A549 (cell line): ENCODE results near the gene PRAME.

ENCODE experiments used
- KDM5A ChIP-seq: fragments of 200-600 bp; sonication (generic); IDR thresholded peaks from 2 replicates; pipeline ENCODE4 v1.6.1; 2016; ENCODE audit warnings: antibody characterized with exemption, mild to moderate bottlenecking
- TF ChIP-seq, protein P1 (sequence below): IDR thresholded peaks from 2 replicates; pipeline ENCODE4 v1.6.1; 2012; ENCODE audit warnings: low read depth, borderline replicate concordance
- TF ChIP-seq, protein P2 (sequence below): fragments of >200 bp; sonication (Bioruptor Twin); formaldehyde crosslinking; IDR thresholded peaks from 3 replicates; pipeline ENCODE4 v1.5.1; 2016

DNA sequence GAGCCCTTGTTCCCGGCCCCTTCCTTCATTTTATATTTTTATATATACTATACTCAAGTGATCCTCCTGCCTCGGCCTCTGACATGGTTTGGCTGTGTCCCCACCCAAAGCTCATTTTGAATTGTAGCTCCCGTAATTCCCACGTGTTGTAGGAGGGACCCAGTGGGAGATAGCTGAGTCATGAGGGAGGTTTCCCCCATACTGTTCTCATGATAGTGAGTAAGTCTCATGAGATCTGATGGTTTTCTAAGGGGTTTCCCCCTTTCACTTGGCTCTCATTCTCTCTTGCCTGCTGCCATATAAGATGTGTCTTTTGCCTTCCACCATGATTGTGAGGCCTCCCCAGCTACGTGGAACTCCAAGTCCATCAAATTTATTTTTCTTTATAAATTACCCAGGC, 31.8 kb downstream of the PRAME start:
- TF ChIP-seq, protein P1, sequence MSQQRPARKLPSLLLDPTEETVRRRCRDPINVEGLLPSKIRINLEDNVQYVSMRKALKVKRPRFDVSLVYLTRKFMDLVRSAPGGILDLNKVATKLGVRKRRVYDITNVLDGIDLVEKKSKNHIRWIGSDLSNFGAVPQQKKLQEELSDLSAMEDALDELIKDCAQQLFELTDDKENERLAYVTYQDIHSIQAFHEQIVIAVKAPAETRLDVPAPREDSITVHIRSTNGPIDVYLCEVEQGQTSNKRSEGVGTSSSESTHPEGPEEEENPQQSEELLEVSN, result no peak
- TF ChIP-seq KDM5A, result no peak
- TF ChIP-seq, protein P2, sequence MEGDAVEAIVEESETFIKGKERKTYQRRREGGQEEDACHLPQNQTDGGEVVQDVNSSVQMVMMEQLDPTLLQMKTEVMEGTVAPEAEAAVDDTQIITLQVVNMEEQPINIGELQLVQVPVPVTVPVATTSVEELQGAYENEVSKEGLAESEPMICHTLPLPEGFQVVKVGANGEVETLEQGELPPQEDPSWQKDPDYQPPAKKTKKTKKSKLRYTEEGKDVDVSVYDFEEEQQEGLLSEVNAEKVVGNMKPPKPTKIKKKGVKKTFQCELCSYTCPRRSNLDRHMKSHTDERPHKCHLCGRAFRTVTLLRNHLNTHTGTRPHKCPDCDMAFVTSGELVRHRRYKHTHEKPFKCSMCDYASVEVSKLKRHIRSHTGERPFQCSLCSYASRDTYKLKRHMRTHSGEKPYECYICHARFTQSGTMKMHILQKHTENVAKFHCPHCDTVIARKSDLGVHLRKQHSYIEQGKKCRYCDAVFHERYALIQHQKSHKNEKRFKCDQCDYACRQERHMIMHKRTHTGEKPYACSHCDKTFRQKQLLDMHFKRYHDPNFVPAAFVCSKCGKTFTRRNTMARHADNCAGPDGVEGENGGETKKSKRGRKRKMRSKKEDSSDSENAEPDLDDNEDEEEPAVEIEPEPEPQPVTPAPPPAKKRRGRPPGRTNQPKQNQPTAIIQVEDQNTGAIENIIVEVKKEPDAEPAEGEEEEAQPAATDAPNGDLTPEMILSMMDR, result no peak
